HG02610 (cell line): Measurements from ENCODE around the gene ABCB10.
"Not testable (repeated sequence)": the region's sequence is repeated elsewhere in the genome, so short reads cannot be mapped to it uniquely, and the experiment has no call there.

ENCODE experiments used
- ATAC-seq: cut with Tn5 transposase; IDR thresholded peaks from one replicate; pipeline ENCODE4 v1.9.1; 2021; ENCODE audit warnings: mild to moderate bottlenecking, moderate library complexity; ENCODE audit not compliant: unreplicated experiment

ABCB10 gene

GRCh38 chr1:229558460-229559335 lies at the start of gene ABCB10:
Gene ABCB10, minus strand, starts transcription at chr1:229558707. Its CDS starts 55 bp downstream, at chr1:229558652.
- ATAC-seq = peak; percentile 81

GRCh38 chr1:229607370-229607769 lies 48.9 kb upstream of the ABCB10 start:
- ATAC-seq = no peak

GRCh38 chr1:229603371-229604005 lies 45.0 kb upstream of the ABCB10 start:
- ATAC-seq = no peak

- no peak for ATAC-seq
Measured at GRCh38 chr1:229600229-229600628, 41.7 kb upstream of the ABCB10 start.

- no peak for ATAC-seq
Measured at GRCh38 chr1:229599218-229599954, 40.9 kb upstream of the ABCB10 start.

- ATAC-seq = no peak
Measured at GRCh38 chr1:229597877-229598276, 39.4 kb upstream of the ABCB10 start.

DNA sequence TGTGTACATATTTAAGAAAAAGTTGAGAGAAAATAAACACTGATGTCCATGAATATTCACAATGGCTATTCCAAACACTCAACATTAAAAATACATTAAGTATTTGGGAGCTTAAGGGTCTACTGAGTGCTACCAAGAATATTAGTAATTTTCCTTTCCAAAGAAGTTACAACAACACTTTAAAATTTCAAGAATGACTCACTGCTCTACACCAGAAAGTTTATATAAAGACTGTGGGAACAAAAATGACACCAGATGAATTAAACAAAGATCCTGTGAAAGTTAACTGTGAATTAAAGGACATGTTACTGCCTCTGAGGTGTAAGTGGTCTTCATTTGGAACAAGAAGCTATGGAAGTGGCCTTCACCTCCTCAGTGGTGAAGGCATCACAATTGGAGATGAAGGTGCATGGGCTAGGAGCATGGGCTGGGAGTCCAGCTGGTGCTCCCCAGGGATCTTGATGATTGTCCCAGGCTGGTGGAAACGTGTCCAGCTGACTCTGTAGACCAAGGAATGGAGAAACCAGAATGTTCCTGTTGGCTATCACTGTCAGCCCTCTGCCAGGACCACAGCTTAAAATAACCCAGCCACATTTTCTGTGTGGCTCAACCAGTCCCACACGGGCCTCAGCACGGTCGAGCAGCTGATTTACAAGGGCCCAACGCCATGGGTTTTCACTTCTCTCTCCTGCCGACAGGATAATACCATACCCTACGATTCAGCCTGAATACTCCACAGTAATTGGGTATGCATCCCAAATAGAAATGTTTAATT lies 38.6 kb upstream of the ABCB10 start:
- no peak for ATAC-seq

DNA sequence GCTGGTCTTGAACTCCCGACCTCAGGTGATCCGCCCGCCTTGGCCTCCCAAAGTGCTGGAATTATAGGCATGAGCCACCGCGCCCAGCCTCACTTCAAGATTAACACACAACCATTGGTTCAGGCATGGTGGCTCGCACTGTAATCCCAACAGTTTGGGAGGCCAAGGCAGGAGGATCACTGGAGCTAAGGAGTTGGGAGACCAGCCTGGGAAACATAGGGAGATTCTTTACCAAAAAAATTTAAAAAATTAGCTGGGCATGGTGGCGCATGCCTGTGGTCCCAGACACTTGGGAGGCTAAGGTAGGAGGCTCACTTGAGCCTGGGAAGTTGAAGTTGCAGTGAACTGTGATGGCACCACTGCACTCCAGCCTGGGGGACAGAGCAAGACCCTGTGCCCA lies 37.4 kb upstream of the ABCB10 start:
- ATAC-seq = not testable (repeated sequence)

DNA sequence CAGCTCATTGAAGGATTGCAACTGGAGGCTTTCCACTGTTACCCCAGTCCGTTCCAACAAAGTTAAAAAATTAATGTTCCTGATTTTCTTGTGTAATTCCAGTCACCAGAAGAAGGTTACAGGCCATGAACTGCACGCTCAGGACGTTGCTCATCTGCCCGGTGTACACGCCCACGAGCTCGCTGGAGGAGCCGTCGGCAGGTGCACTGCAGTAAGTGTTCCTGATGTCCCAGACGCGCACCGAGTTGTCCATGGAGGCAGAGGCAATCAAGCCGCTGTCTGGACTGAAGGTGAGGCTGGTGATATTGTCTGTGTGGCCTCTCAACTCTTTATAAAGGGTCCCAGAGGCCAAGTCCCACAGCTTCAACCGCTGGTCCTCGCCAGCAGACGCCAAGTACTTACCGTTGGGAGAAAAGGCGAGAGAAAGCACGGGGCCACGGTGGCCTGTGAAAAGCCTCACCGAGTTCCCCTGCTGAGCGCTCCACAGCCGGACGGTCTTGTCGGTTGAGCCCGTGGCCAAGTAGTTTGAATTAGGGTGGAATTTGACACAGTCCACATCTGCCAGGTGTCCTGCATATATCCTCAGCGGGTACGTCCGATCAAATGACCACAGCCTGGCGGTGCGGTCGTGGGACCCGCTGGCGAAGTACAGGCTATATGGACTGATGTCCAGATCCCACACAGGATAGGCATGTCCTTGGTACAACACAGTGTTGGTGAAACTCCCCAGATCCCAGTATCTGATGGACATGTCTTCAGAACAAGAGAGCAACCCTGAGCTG lies 35.9 kb upstream of the ABCB10 start:
- no peak for ATAC-seq

DNA sequence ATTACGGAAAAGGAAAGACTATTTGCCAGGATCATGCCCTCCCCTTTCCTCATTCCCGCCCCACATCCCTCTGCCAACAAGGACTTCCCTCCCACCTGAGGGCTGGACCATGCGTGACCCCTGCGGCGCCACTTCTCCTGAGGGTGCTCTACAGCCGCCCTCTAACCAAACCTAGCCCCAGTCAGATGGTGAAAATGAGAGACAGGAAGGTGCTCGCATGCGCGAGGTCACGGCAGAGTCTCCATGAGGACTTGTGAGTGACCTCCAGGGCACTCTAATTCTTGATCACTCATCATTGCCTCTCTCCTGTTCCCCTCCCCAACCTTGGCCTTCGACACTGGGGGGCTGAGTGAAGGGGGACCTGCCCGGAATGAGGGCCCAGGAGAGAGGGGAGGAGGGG lies 35.3 kb upstream of the ABCB10 start:
- no peak for ATAC-seq

- ATAC-seq = no peak
Measured at GRCh38 chr1:229590119-229590518, 31.6 kb upstream of the ABCB10 start.

DNA sequence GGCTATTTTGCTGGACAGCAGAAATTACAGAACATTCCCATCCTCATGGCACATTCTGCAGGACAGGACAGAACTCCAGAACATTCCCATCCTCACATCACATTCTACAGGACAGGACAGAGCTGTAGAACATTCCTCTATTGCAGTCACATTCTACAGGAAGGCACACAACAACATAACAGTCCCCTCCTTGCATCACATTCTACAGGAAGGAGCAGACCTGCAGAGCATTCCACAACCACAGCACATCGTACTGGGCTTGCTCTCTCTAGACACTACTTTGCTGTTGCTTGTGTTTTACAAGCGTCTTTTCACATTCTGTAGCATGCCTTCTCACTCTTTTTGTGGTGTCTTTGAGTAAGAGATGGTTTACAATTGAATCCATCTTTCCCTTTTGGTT lies 26.8 kb upstream of the ABCB10 start:
- no peak for ATAC-seq

DNA sequence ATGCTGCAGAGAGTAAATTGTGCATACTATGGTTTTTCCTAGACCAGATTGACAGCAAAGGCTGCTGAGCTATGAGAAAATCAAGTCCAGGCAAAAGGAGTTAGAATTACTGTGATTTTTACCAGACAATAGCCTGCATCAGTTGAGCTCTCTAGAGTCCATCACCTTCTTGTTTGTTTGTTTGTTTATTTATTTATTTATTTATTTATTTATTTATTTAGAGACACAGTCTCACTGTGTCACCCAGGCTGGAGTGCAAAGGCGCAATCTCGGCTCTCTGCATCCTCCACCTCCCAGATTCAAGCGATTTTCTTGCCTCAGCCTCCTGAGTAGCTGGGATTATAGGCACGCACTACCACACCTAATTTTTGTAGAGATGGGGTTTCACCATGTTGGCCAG lies 24.2 kb upstream of the ABCB10 start:
- no peak for ATAC-seq

- ATAC-seq = no peak
Measured at GRCh38 chr1:229582011-229582694, 23.6 kb upstream of the ABCB10 start.

DNA sequence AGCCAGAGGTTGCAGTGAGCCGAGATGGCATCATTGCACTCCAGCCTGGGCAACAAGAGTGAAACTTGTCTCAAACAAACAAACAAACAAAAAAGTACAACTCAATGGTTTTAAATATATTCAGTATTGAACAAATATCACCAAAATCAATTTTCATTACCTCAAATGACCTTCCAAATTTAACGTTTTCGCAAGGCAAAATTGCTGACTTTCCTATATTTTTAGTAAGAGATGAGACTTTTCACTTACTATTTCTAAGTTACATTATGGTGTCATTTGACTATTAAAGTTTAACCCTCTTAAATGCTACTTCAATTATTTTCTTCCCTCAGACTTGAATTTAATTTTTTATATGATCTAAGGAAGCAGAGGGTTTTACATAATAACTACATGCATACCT lies 23.0 kb upstream of the ABCB10 start:
- ATAC-seq = no peak

DNA sequence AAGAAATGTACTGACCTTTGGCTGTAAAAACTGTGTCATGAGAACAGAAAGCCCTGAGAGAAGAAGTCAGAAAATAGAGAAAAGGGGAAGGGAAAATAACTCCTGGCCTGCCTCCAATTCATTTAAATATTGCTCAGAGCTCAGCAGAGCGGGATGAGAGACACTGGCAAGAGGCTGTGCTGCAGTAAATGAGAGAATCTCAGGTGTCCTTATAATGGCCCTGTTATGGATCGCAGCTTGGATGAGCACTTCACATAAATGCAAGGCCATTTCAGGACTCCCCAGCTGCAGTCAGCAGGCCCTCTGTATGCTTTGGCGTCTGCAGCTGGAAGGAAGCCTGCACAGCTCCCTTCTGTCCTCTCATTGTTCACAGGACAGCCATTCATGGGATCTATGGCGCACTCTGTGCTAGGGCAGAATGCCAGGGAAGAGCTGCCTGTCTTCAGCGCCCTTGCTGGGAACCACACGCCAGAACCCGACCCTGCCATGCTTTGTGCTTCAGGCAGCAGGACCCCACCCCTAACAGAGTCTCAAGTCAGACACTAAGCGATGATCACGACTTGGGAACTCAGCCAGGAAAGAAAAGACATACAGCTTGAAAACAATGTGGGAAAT lies 20.7 kb upstream of the ABCB10 start:
- ATAC-seq = peak; percentile 85

DNA sequence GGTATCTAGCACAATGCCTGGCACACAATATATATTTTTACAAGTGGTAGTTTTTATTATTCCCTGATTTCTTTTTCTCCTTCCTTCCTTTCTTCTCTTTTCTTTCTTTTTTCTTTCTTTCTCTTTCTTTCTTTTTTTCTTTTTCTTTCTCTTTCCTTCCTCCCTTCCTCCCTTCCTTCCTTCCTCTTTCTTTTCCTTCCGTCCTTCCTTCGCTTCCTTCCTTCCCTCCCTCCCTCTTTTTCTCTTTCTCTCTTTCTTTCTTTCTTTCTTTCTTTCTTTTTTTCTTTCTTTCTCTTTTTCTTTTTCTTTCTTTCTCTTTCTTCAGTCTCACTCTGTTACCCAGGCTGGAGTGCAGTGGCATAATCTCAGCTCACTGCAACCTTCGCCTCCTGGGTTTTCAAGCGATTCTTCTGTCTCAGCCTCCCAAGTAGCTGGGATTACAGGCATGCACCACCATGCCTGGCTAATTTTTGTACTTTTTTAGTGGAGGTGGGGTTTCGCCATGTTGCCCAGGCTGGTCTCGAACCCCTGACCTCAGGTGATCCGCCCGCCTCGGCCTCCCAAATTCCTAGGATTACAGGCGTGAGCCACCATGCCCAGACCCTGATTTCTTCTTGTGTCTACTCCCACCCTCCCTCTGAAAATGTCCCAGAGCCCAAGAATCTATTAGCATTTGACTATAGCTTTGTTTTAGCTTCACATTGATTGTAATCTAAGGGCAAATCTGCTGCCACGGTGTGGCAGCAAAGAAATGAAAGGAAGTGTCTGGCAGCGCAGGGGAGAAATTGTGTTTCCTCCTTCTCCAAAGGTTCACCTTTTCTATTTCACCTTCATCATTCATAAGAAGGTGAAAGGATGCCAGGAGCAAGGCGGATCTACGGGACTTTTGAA lies 19.9 kb upstream of the ABCB10 start:
- peak; percentile 20 for ATAC-seq
